ENCODE results near the gene VSIG10.

DNA sequence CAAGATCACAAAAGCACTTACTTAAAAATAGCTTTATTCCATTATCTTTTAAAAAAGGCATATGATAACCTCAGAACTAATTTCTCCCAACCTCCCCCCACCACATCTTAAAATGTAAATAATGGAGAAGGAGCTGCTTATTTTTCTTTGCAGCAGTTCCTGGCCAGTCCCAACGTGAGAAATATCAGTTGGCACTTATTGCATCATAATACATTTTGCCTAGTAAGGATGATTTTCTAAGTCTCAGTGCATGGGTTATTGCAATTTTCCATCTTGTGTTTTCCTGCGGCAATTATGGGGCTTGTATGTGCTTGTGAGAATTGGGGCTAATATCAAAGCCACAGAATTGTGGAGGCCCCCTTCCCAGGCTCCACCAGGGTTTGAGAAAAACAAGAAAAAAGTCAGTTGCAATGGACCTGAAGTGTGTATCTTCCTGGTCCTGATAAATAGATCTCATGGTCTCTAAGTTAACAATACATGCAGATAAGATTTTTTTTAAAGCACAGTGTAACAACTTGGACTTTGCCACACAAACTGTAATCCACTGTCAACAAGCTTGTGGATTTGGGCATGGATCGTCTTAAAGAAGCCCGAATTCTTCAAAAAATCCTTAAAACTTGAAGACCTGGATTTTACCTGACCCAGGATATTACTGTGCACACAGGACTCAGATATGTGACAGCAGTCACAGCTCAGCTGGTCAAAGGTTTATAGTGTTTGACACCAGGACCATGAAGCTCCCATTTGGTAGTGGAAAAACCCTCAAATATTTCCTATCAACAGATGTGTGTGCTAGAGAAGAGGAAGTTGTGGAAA, 40.0 kb downstream of the VSIG10 start:
- TF ChIP-seq, protein P1, sequence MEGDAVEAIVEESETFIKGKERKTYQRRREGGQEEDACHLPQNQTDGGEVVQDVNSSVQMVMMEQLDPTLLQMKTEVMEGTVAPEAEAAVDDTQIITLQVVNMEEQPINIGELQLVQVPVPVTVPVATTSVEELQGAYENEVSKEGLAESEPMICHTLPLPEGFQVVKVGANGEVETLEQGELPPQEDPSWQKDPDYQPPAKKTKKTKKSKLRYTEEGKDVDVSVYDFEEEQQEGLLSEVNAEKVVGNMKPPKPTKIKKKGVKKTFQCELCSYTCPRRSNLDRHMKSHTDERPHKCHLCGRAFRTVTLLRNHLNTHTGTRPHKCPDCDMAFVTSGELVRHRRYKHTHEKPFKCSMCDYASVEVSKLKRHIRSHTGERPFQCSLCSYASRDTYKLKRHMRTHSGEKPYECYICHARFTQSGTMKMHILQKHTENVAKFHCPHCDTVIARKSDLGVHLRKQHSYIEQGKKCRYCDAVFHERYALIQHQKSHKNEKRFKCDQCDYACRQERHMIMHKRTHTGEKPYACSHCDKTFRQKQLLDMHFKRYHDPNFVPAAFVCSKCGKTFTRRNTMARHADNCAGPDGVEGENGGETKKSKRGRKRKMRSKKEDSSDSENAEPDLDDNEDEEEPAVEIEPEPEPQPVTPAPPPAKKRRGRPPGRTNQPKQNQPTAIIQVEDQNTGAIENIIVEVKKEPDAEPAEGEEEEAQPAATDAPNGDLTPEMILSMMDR (IDR thresholded peaks at IDR 0.05; ENCODE audit: low read length): no peak
- TF ChIP-seq EZH2 (optimal IDR thresholded peaks at IDR 0.05; ENCODE audit: low read depth, low read length) (no peak), EZH2phosphoT487 (IDR thresholded peaks at IDR 0.05; ENCODE audit: low read length) (no peak)
